GM18502 (cell line): ENCODE measurements around the gene LRRK1.

Source experiments
- ATAC-seq: cut with Tn5 transposase; IDR thresholded peaks from one replicate; pipeline ENCODE4 v1.9.1; 2021; ENCODE audit warnings: mild to moderate bottlenecking; ENCODE audit not compliant: unreplicated experiment, poor library complexity

LRRK1 gene

GRCh38 chr15:101049856-101050622 lies 130.9 kb downstream of the LRRK1 start:
- ATAC-seq: no peak

- ATAC-seq: no peak
Measured at GRCh38 chr15:101050623-101051290, 131.6 kb downstream of the LRRK1 start.

DNA sequence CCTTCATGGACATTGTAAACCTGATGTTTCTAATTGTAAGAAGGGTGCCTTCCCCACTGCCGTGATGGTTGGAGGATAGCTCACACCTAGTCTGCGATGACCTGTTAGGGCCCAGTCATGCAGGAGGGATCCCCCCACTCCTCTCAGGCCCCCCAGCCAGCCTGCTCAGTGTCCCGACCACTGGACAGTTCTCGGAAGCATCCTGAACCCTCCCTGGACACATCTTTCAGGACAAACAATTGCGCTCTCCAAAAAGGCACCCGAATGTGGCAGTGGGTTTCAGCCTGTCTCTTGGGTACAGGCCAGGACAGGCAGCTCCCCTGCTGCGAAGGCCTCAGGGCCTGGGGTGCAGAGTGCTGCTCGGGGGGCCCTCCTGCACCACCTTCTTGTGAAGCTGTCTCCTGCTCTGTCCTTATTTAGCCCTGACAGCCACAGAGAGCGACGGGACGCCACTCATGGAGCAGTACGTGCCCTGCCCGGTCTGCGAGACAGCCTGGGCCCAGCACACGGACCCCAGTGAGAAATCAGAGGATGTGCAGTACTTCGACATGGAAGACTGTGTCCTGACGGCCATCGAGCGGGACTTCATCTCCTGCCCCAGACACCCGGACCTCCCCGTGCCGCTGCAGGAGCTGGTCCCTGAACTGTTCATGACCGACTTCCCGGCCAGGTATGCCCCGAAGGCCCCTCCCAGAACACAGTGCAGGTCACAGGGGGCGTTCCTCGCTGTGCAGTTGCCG lies 132.3 kb downstream of the LRRK1 start:
- no peak for ATAC-seq

- no peak for ATAC-seq
Measured at GRCh38 chr15:101052031-101052620, 133.0 kb downstream of the LRRK1 start.

DNA sequence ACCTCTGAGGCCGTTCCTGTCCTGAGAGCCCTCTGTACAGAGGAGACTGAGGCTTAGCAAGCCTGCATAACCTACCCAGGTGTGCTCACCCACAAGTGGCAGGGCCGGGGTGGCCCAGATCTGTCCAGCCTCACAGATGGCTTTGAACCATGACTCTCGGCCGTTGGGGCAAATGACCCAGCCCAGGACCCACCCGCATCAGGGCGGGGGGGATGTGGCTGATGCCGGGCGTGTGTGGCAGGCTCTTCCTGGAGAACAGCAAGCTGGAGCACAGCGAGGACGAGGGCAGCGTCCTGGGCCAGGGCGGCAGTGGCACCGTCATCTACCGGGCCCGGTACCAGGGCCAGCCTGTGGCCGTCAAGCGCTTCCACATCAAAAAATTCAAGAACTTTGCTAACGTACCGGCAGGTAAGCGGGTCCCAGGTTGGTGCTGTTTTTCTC lies 133.5 kb downstream of the LRRK1 start:
- no peak for ATAC-seq

- ATAC-seq: no peak
Measured at GRCh38 chr15:101053261-101053660, 134.1 kb downstream of the LRRK1 start.

DNA sequence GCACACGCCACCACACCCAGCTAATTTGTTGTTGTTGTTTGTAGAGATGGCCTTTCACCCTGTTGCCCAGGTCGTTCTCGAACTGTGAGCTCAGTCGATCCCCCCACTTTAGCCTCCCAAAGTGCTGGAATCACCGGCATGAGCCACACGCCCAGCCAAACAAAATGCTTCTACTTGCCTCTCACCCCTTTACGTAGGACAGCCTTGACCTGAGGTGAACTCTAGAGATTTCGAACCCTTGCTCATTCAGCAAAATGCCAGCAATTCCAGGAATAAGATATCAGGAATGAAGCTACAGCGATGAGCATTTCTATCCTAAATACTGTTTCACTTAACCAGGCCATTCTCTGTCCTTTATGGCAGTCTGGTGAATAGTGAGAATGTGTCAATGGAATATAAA lies 135.0 kb downstream of the LRRK1 start:
- ATAC-seq: no peak

DNA sequence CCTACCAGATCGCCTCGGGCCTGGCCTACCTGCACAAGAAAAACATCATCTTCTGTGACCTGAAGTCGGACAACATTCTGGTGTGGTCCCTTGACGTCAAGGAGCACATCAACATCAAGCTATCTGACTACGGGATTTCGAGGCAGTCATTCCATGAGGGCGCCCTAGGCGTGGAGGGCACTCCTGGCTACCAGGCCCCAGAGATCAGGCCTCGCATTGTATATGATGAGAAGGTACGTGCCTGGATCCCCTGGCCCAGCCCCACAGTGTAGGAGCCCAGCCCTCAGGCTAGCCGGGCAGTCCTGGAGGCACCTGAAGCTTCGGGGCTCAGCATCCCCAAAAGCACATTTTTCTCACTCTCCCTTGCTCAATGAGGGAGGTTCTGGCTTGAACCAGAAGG lies 135.8 kb downstream of the LRRK1 start:
- no peak for ATAC-seq

- no peak for ATAC-seq
Measured at GRCh38 chr15:101055411-101055810, 136.3 kb downstream of the LRRK1 start.

- no peak for ATAC-seq
Measured at GRCh38 chr15:101056366-101057334, 137.5 kb downstream of the LRRK1 start.

GRCh38 chr15:101057841-101058407 lies 138.8 kb downstream of the LRRK1 start:
- no peak for ATAC-seq

GRCh38 chr15:101058735-101059134 lies 139.6 kb downstream of the LRRK1 start:
- ATAC-seq: no peak

DNA sequence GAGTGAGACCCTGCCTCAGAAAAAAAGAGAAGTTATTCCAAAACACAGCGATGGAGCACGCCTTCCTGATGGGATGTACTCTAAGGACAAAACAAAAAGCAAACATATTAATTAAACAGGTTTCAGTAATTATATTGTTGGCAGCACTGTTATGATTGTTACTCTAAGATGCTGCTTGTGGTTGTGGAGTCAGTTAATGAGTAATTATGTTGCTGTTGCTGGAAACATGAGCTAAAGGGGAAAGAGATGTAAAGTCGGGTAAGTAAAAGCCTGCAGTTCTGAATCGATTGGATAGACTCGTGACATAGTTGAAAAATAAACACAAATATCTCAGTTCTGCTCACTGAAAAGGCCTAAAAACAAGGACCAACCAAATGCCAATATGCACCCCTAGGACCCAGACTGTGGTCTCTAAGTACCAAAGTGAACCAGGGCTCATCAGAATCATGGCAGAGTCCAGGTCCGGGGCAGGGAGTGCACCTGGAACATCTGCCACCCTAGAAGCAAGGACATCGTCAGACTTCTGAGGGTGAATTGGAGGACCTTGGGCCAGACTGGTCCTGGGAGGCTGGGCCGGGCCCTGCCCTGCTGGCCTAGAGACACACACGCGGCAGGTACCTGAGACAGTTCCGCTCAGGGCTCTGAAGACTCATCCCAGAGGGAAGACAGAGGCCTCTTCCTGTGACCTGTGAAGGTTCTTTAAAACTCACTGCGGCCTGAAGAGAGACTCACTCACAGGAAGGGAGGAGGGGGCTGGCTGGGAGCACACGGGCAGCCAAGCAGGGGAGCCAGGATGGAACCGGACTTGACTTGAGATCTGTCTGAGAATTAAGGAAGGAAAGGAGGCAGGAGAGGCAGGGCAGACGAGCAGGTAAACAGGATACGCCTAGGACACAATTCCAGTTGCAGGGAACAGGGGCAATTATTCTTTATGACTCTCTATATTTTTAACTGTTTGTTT lies 140.5 kb downstream of the LRRK1 start:
- no peak for ATAC-seq

DNA sequence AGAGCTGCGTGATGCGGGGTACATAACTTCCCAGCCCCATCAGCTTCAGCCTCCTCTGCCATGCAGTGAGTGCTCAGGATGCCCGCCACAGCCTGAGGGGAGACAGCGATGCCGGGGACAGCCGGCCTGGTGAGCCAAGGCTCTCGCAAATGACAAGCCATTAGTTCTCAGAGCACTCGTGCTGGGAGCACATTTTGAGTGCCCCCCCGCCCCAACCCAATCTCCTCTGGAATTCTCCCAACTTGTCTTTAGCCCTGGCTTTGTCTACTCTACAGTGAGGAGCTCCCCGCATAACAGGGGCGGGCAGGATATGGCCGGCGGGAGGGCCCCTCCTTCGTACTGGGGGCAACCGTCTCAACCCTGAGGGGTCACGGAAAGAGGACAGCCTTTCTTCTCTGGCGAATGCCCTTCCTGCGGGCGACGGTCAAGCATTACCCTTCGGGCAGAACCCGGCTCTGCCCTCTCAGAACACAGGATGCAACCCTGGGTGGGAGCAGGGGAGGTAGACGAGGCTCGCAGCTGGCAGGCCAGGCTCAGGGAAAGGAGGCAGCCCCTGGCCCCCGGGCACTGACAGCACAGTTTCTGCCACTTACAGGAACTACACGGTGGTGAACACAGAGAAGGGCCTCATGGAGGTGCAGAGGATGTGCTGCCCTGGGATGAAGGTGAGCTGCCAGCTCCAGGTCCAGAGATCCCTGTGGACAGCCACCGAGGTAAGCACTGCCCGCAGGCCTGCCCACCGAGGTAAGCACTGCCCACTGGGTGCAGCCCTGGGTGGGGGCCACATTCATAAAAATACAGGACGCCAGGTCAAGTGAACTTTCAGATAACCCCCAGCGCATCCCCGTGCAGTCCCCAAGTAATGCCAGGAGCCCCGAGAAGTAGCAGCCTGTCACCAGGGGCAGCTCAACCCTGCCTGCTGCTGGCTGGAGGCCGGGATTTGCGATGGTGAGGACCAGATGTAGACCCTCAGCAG lies 141.7 kb downstream of the LRRK1 start:
- no peak for ATAC-seq

- no peak for ATAC-seq
Measured at GRCh38 chr15:101062063-101062462, 142.9 kb downstream of the LRRK1 start.

- peak; percentile 86 for ATAC-seq
Measured at GRCh38 chr15:101062471-101063171, 143.5 kb downstream of the LRRK1 start.
